ENCODE results near the gene NELFB.

NELFB gene

GRCh38 chr9:137270929-137271695 lies 16.0 kb downstream of the NELFB start:
- Mint-ChIP-seq H3K27me3 (no peaks in the 10 kb centered on the region), H3K4me1 (ENCODE audit: low read depth) (peaks cover 60% of the 10 kb centered on the region), H3K4me3 (no peak overlapping the region), H3K36me3 (ENCODE audit: low read depth) (peaks cover 86% of the 10 kb centered on the region), H3K27ac (no peak overlapping the region), H3K9me3 (no peaks in the 10 kb centered on the region)
- intact Hi-C loops (cut with micrococcal nuclease), result no loop called here

GRCh38 chr9:137271696-137272076 lies 16.6 kb downstream of the NELFB start:
- H3K4me3 Mint-ChIP-seq, result no peak overlapping the region
- peaks cover 59% of the 10 kb centered on the region for H3K4me1 Mint-ChIP-seq (ENCODE audit: low read depth)
- intact Hi-C loops (cut with micrococcal nuclease), result no loop called here
- peaks cover 80% of the 10 kb centered on the region for H3K36me3 Mint-ChIP-seq (ENCODE audit: low read depth)
- no peaks in the 10 kb centered on the region for H3K9me3 Mint-ChIP-seq
- H3K27ac Mint-ChIP-seq, result no peak overlapping the region
- no peaks in the 10 kb centered on the region for H3K27me3 Mint-ChIP-seq

- H3K4me1 Mint-ChIP-seq (ENCODE audit: low read depth), result peaks cover 58% of the 10 kb centered on the region
- H3K4me3 Mint-ChIP-seq, result no peak overlapping the region
- no peaks in the 10 kb centered on the region for H3K9me3 Mint-ChIP-seq
These were observed 17.3 kb downstream of the NELFB start for GRCh38 chr9:137272241-137273094.

GRCh38 chr9:137273095-137273490 lies 18.0 kb downstream of the NELFB start:
- Mint-ChIP-seq H3K27me3 (no peaks in the 10 kb centered on the region), H3K4me1 (ENCODE audit: low read depth) (peaks cover 52% of the 10 kb centered on the region), H3K4me3 (no peak overlapping the region), H3K36me3 (ENCODE audit: low read depth) (peaks cover 72% of the 10 kb centered on the region), H3K9me3 (no peaks in the 10 kb centered on the region), H3K27ac (no peak overlapping the region)
- intact Hi-C loops (cut with micrococcal nuclease), result no loop called here

More at GRCh38 chr9:137272241-137273094, 17.3 kb downstream of the NELFB start:
- intact Hi-C loops (cut with micrococcal nuclease), result no loop called here
- no peak overlapping the region for H3K27ac Mint-ChIP-seq
- peaks cover 72% of the 10 kb centered on the region for H3K36me3 Mint-ChIP-seq (ENCODE audit: low read depth)
- no peaks in the 10 kb centered on the region for H3K27me3 Mint-ChIP-seq

GRCh38 chr9:137273611-137274320 lies 18.6 kb downstream of the NELFB start:
- H3K27ac Mint-ChIP-seq, result peak overlapping the region; percentile 87
- no peaks in the 10 kb centered on the region for H3K27me3 Mint-ChIP-seq
- H3K4me1 Mint-ChIP-seq (ENCODE audit: low read depth), result peaks cover 46% of the 10 kb centered on the region
- no peaks in the 10 kb centered on the region for H3K9me3 Mint-ChIP-seq
- peaks cover 67% of the 10 kb centered on the region for H3K36me3 Mint-ChIP-seq (ENCODE audit: low read depth)
- no peak overlapping the region for H3K4me3 Mint-ChIP-seq
- intact Hi-C loops (cut with micrococcal nuclease), result no loop called here

- intact Hi-C loops (cut with micrococcal nuclease), result no loop called here
- H3K9me3 Mint-ChIP-seq, result no peaks in the 10 kb centered on the region
- peaks cover 58% of the 10 kb centered on the region for H3K4me1 Mint-ChIP-seq (ENCODE audit: low read depth)
- H3K27ac Mint-ChIP-seq, result peak overlapping the region; percentile 87
- H3K36me3 Mint-ChIP-seq (ENCODE audit: low read depth), result peaks cover 67% of the 10 kb centered on the region
- H3K4me3 Mint-ChIP-seq, result peak overlapping the region; percentile 50
- no peaks in the 10 kb centered on the region for H3K27me3 Mint-ChIP-seq
These were observed 20.1 kb downstream of the NELFB start for GRCh38 chr9:137275203-137275587.

- H3K36me3 Mint-ChIP-seq (ENCODE audit: low read depth), result peaks cover 67% of the 10 kb centered on the region
- H3K4me3 Mint-ChIP-seq, result peak overlapping the region; percentile 50
- no peaks in the 10 kb centered on the region for H3K27me3 Mint-ChIP-seq
- H3K4me1 Mint-ChIP-seq (ENCODE audit: low read depth), result peaks cover 63% of the 10 kb centered on the region
- H3K9me3 Mint-ChIP-seq, result no peaks in the 10 kb centered on the region
- intact Hi-C loops (cut with micrococcal nuclease), result no loop called here
- peak overlapping the region; percentile 87 for H3K27ac Mint-ChIP-seq
These were observed 20.7 kb downstream of the NELFB start for GRCh38 chr9:137275588-137276472.

- Mint-ChIP-seq H3K27me3 (no peaks in the 10 kb centered on the region), H3K36me3 (ENCODE audit: low read depth) (peaks cover 67% of the 10 kb centered on the region), H3K27ac (peak overlapping the region; percentile 87), H3K4me3 (peak overlapping the region; percentile 93), H3K4me1 (ENCODE audit: low read depth) (peaks cover 64% of the 10 kb centered on the region), H3K9me3 (no peaks in the 10 kb centered on the region)
- intact Hi-C loops (cut with micrococcal nuclease), result no loop called here
These were observed 21.6 kb downstream of the NELFB start for GRCh38 chr9:137276473-137277328.

GRCh38 chr9:137277329-137278041 lies 22.4 kb downstream of the NELFB start, which contains the start of gene TOR4A:
TSS of gene TOR4A (plus strand) at chr9:137277726. CDS start at chr9:137278690, 964 bp downstream.
- no peaks in the 10 kb centered on the region for H3K27me3 Mint-ChIP-seq
- peaks cover 72% of the 10 kb centered on the region for H3K4me1 Mint-ChIP-seq (ENCODE audit: low read depth)
- peak within 1 kb of the TSS; percentile 93 for H3K4me3 Mint-ChIP-seq
- intact Hi-C loops (cut with micrococcal nuclease), result no loop called here
- peak within 1 kb of the TSS; percentile 87 for H3K27ac Mint-ChIP-seq
- no peaks in the 10 kb centered on the region for H3K9me3 Mint-ChIP-seq
- H3K36me3 Mint-ChIP-seq (ENCODE audit: low read depth), result peaks cover 67% of the 10 kb centered on the region

GRCh38 chr9:137278061-137278701 lies 23.1 kb downstream of the NELFB start:
- Mint-ChIP-seq H3K9me3 (no peaks in the 10 kb centered on the region), H3K4me3 (peak overlapping the region; percentile 93), H3K27me3 (no peaks in the 10 kb centered on the region), H3K4me1 (ENCODE audit: low read depth) (peaks cover 79% of the 10 kb centered on the region), H3K27ac (peak overlapping the region; percentile 87), H3K36me3 (ENCODE audit: low read depth) (peaks cover 67% of the 10 kb centered on the region)
- intact Hi-C loops (cut with micrococcal nuclease), result no loop called here

- Mint-ChIP-seq H3K36me3 (ENCODE audit: low read depth) (peaks cover 67% of the 10 kb centered on the region), H3K9me3 (no peaks in the 10 kb centered on the region), H3K27me3 (no peaks in the 10 kb centered on the region), H3K4me3 (peak overlapping the region; percentile 41), H3K27ac (no peak overlapping the region), H3K4me1 (ENCODE audit: low read depth) (peaks cover 75% of the 10 kb centered on the region)
- intact Hi-C loops (cut with micrococcal nuclease), result no loop called here
These were observed 23.9 kb downstream of the NELFB start for GRCh38 chr9:137278721-137279711.

Measured in dendritic cell treated with granulocyte-macrophage colony-stimulating factor and Interleukin-4, amounts not matched to agents 40 ng/mL and 50 ng/mL, for 4 days (primary cell).